SK-N-SH treated with all-trans-retinoic acid at 6 μM for 48 hours (cell line): Measurements from ENCODE around the gene ELMO1.

Experiments used
- ARNTL ChIP-seq: fragments of 450-650 bp; formaldehyde crosslinking; IDR thresholded peaks from 2 replicates; pipeline ENCODE4 v1.5.0; 2020; ENCODE audit warnings: low read depth, mild to moderate bottlenecking, moderate library complexity, borderline replicate concordance
- RARB ChIP-seq: fragments of 250-450 bp; sonication (Bioruptor Pico); IDR thresholded peaks from 2 replicates; pipeline ENCODE4 v1.8.0; 2021; ENCODE audit warnings: mild to moderate bottlenecking, moderate library complexity
- ZFP30 ChIP-seq: fragments of 450-650 bp; formaldehyde crosslinking; IDR thresholded peaks from 2 replicates; pipeline ENCODE4 v1.5.0; 2022; ENCODE audit warnings: mild to moderate bottlenecking, moderate library complexity
- ZNF8 ChIP-seq: fragments of 450-650 bp; formaldehyde crosslinking; IDR thresholded peaks from 2 replicates; pipeline ENCODE4 v1.5.0; 2020; ENCODE audit warnings: mild to moderate bottlenecking, moderate library complexity
- TF ChIP-seq, protein P1 (sequence below): fragments of 250-450 bp; sonication (Bioruptor Pico); IDR thresholded peaks from 2 replicates; pipeline ENCODE4 v1.8.0; 2020; ENCODE audit warnings: mild to moderate bottlenecking, moderate library complexity, borderline replicate concordance

DNA sequence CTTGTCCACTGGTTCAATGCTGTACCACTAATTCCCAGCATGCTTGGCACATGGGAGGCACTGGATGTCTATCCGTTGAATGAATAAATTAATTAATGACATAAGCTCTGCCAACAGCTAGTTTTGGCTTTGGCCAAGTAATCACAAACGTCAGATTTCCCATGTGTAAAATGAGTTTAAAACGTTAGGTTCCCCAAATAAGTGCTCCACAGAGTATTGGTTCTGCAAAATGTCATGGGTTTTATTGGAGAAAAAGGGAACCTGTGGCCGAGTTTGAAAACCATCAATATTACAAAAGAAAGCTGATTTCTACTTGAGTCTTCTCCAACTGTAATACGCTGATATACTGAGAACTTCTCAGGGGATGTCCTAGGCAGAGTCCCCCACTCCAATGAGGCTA lies 23.2 kb downstream of the ELMO1 start:
- no peak for TF ChIP-seq ZFP30 (CRISPR knock-in tag)
- no peak for TF ChIP-seq ARNTL
- no peak for TF ChIP-seq RARB
- TF ChIP-seq, protein P1, sequence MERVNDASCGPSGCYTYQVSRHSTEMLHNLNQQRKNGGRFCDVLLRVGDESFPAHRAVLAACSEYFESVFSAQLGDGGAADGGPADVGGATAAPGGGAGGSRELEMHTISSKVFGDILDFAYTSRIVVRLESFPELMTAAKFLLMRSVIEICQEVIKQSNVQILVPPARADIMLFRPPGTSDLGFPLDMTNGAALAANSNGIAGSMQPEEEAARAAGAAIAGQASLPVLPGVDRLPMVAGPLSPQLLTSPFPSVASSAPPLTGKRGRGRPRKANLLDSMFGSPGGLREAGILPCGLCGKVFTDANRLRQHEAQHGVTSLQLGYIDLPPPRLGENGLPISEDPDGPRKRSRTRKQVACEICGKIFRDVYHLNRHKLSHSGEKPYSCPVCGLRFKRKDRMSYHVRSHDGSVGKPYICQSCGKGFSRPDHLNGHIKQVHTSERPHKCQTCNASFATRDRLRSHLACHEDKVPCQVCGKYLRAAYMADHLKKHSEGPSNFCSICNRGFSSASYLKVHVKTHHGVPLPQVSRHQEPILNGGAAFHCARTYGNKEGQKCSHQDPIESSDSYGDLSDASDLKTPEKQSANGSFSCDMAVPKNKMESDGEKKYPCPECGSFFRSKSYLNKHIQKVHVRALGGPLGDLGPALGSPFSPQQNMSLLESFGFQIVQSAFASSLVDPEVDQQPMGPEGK = no peak
- TF ChIP-seq ZNF8 (CRISPR knock-in tag) = no peak
